K562 (cell line): ENCODE measurements around the gene BAMBI. TPM values are rescaled to one million over a fixed set of nuclear protein-coding genes. Genes with fewer than 3 reads are reported as not detected.
A peak's percentile ranks its signal among the peaks of the same experiment; 100 is the strongest.

Experiments
- EHMT2 ChIP-seq: fragments of 450-650 bp; IDR thresholded peaks from 2 replicates; pipeline ENCODE4 v1.6.1; 2018; ENCODE audit warnings: antibody characterized with exemption
- GTF2E2 ChIP-seq: fragments of 200-800 bp; sonication (Bioruptor generic); IDR thresholded peaks from 2 replicates; pipeline ENCODE4 v1.6.1; 2016; ENCODE audit warnings: missing genetic modification characterization, missing compliant biosample characterization
- HDAC2 ChIP-seq: fragments of 450-650 bp; IDR thresholded peaks from 2 replicates; pipeline ENCODE4 v1.6.1; 2016; ENCODE audit warnings: mild to moderate bottlenecking
- PATZ1 ChIP-seq: fragments of 250-450 bp; sonication (Bioruptor Pico); IDR thresholded peaks from 2 replicates; pipeline ENCODE4 v1.5.0; 2020; ENCODE audit warnings: mild to moderate bottlenecking, borderline replicate concordance
- PTBP1 ChIP-seq: fragments of 200-400 bp; formaldehyde crosslinking; IDR thresholded peaks from 2 replicates; pipeline ENCODE4 v1.6.1; 2017; ENCODE audit warnings: low read depth, low read length
- RBM17 ChIP-seq: fragments of 200-400 bp; formaldehyde crosslinking; IDR thresholded peaks from 2 replicates; pipeline ENCODE4 v1.6.1; 2017; ENCODE audit warnings: low read depth, mild to moderate bottlenecking, low read length, borderline replicate concordance
- REST ChIP-seq, 2 experiments: fragments of 450-650 bp; formaldehyde crosslinking in 1 of 2; IDR thresholded peaks; 2 replicates each; pipeline versions ENCODE4 v1.4.0 to v1.6.1; 2014 to 2020; ENCODE audit warnings: mild to moderate bottlenecking in 2 of 2, borderline replicate concordance in 1 of 2, low read depth in 1 of 2
- ZBTB34 ChIP-seq: fragments of 250-450 bp; sonication (Bioruptor Pico); IDR thresholded peaks from 2 replicates; pipeline ENCODE4 v1.8.0; 2021; ENCODE audit warnings: mild to moderate bottlenecking, moderate library complexity
- ZNF253 ChIP-seq: fragments of 250-450 bp; sonication (Bioruptor Pico); conservative IDR thresholded peaks from 2 replicates; pipeline ENCODE4 v1.6.1; 2021; ENCODE audit warnings: mild to moderate bottlenecking
- ZNF263 ChIP-seq: sonication (generic); formaldehyde crosslinking; IDR thresholded peaks from 2 replicates; pipeline ENCODE4 v1.8.0; 2022; ENCODE audit warnings: mild to moderate bottlenecking, missing genetic modification reagents, borderline replicate concordance
- ZNF354B ChIP-seq: fragments of 250-450 bp; sonication (Bioruptor Pico); IDR thresholded peaks from 2 replicates; pipeline ENCODE4 v1.4.0; 2020
- ZNF655 ChIP-seq: fragments of 250-450 bp; sonication (Bioruptor Pico); IDR thresholded peaks from 2 replicates; pipeline ENCODE4 v1.5.0; 2021
- polyA plus RNA-seq, 8 experiments: library from polyadenylated mRNA; depleted of rRNA in 4 of 8; stranded (reverse) in 5 of 8; unstranded in 3 of 8; fragments of >200 nt; fragmentation: Nextera tagmentation in 2 of 8; fragmentation: Illumina TruSeq in 1 of 8; extraction: Ambion mirVana in 2 of 8; extraction: Trizol in 1 of 8; gene quantifications; 2 replicates each; pipeline versions ENCODE4 v1.2.1 to v1.2.3, GENCODE V29; 2011 to 2014; ENCODE audit warnings: inconsistent platforms in 1 of 8, missing spikeins in 1 of 8
- total RNA-seq, 7 experiments: library from RNA; depleted of rRNA in 6 of 7; stranded (reverse); fragments of >200 nt in 6 of 7; fragmentation: Illumina TruSeq in 2 of 7; extraction: Trizol in 2 of 7; gene quantifications; 2 replicates each; pipeline versions ENCODE4 v1.2.1 to v1.2.3, GENCODE V29; 2011 to 2021; ENCODE audit warnings: low replicate concordance in 1 of 7

The BAMBI gene
- total and polyA plus RNA-seq, 9 of the 15 experiments (the other 6 are each of a cell fraction or from before 2014, with no cell fraction given), result 2.0 to 21.8 (median 13.5) TPM

GRCh38 chr10:28676968-28677887, at the start of gene BAMBI (continued):
- no peak for TF ChIP-seq ZNF354B
- no peak for TF ChIP-seq PTBP1
- TF ChIP-seq ZNF263 (CRISPR knock-in tag), result no peak
- TF ChIP-seq REST (IDR thresholded peaks at IDR 0.05; ENCODE audit: borderline replicate concordance), result peak; percentile 87
- TF ChIP-seq REST (CRISPR knock-in tag; IDR thresholded peaks at IDR 0.05; ENCODE audit: low read depth), result peak; percentile 60; the same call in 1 of the 2 replicates
- TF ChIP-seq PATZ1, result no peak
- no peak for TF ChIP-seq ZNF253
- TF ChIP-seq GTF2E2, result peak; percentile 67
- TF ChIP-seq EHMT2, result no peak
- no peak for TF ChIP-seq ZNF655 (CRISPR knock-in tag)
- TF ChIP-seq ZBTB34 (CRISPR knock-in tag), result no peak
- no peak for TF ChIP-seq RBM17
- TF ChIP-seq HDAC2, result no peak
